ENCODE results near the gene MTARC2.

MTARC2 gene

DNA sequence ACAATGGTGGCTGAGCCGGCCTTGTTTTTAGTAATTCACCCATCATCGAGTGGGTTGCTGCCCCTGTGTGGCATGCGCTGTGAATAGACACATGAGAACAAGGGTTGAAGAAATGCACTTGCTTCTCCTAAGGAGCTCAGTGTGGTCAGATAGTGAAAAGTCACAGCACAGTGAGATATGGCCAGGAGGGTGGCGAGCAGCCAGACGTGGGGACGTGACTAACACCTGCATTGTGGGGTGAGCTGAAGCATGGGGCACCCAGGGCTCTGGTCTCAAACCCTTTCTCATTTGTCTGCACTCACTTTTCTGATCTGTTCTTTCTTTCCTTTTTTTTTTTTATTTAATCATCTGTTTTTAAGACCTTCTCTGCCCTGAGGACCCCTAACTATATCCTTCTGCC, 52.1 kb downstream of the MTARC2 start:
- no peak overlapping the region for H3K27ac ChIP-seq
- TF ChIP-seq ZFX (IDR thresholded peaks at IDR 0.05; ENCODE audit: borderline replicate concordance), result no peak
- TF ChIP-seq, protein P1, sequence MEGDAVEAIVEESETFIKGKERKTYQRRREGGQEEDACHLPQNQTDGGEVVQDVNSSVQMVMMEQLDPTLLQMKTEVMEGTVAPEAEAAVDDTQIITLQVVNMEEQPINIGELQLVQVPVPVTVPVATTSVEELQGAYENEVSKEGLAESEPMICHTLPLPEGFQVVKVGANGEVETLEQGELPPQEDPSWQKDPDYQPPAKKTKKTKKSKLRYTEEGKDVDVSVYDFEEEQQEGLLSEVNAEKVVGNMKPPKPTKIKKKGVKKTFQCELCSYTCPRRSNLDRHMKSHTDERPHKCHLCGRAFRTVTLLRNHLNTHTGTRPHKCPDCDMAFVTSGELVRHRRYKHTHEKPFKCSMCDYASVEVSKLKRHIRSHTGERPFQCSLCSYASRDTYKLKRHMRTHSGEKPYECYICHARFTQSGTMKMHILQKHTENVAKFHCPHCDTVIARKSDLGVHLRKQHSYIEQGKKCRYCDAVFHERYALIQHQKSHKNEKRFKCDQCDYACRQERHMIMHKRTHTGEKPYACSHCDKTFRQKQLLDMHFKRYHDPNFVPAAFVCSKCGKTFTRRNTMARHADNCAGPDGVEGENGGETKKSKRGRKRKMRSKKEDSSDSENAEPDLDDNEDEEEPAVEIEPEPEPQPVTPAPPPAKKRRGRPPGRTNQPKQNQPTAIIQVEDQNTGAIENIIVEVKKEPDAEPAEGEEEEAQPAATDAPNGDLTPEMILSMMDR (IDR thresholded peaks at IDR 0.05), result no peak

DNA sequence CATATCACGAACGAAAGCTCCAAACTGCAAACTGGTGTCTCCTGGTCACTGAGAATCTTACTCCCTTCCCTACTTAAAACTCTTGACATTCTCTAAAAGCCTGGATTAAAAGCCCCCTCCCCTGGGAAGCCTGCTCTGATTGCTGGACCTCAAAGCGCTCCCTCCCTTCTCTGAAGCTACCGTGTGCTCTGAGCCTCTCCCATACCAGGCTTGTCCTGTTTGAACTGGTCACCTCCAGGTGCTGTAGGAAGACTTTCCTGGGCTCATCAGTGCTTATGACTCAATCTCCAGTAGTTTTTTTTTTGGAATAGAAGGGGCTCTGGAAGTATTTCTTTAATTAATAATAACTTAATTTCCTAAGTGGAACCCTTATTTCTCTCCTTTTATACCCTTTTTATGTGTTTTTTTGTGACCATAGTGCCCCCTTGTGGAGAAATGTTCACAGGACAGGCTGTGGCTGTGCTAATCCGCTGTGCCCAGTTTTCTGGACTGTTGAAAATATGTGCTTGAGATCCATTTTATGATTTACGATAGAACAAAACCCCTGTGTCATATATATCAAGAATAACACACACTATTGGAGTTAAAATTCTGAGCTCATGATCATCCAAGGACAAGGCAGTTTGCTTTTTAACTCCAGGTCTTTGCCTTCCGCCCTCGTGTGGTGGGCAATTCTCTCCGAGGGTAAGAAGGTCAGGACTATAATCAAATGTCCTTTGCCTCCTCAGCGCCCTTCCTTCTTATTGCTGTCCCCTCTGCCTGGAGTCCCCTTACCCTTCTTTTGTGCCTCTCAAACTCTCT, 55.5 kb downstream of the MTARC2 start:
- TF ChIP-seq, protein P1 (IDR thresholded peaks at IDR 0.05), result peak; percentile 95
- TF ChIP-seq ZFX (IDR thresholded peaks at IDR 0.05; ENCODE audit: borderline replicate concordance), result no peak
- no peak overlapping the region for H3K27ac ChIP-seq

DNA sequence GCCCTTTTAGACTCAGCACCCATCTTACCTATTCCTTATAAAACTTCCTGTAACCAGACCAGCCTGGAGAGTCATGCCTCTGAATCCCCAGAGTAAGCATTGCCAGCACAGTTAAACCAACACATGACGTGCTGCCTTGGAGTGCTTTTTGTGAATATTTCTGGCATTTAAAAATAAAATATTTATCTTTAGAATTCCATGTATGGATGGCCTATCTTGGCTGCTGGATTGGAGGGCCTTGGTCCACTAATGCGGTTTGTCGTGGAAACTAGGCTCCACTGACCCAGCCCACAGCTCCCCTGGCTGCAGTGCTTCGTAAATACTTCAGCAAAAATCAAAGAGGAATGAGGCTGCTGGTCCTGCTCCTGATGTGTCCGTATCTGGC, 56.1 kb downstream of the MTARC2 start:
- TF ChIP-seq, protein P1 (IDR thresholded peaks at IDR 0.05), result no peak
- TF ChIP-seq ZFX (IDR thresholded peaks at IDR 0.05; ENCODE audit: borderline replicate concordance), result no peak
- H3K27ac ChIP-seq, result no peak overlapping the region

DNA sequence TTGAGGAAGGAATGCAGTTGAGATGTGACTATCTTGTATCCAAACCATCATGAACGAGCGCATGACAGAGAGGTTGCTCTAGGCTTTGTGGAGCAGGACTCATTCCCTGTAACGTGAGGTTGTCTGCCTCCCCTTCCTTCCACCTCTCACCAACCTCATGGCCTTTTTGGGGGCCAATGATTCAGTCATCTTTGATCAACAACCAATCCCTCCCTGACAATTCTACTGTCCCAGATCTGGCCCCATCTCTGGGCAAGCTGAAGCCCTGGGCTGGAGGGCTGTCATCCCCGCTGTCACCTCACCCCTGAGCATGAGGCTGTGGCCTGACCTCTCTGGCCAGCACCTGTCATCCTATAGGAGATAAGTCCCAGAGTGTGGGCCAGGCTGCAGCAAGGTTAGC, 58.3 kb downstream of the MTARC2 start:
- TF ChIP-seq ZFX (IDR thresholded peaks at IDR 0.05; ENCODE audit: borderline replicate concordance), result no peak
- TF ChIP-seq, protein P1 (IDR thresholded peaks at IDR 0.05), result no peak
- no peak overlapping the region for H3K27ac ChIP-seq

DNA sequence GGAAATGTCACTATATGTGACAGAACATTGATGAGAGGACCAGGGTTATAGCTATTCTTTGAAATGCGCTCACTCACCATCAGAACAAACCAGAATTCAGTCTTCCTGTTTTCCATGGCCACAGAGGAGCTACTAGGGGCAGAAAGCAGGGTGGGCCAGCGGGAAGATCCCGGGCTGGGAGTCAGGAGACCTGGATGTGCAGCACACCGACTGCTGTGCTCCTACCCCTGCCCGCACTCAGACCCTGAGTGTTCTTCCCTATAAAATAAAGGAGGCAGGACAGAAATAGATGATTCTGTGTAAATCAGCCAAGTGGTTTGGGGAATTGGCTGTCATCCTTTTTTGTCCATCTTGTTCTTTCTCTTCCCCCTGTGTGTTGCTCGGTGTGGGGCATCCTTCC, 59.6 kb downstream of the MTARC2 start:
- no peak for TF ChIP-seq ZFX (IDR thresholded peaks at IDR 0.05; ENCODE audit: borderline replicate concordance)
- H3K27ac ChIP-seq, result no peak overlapping the region

DNA sequence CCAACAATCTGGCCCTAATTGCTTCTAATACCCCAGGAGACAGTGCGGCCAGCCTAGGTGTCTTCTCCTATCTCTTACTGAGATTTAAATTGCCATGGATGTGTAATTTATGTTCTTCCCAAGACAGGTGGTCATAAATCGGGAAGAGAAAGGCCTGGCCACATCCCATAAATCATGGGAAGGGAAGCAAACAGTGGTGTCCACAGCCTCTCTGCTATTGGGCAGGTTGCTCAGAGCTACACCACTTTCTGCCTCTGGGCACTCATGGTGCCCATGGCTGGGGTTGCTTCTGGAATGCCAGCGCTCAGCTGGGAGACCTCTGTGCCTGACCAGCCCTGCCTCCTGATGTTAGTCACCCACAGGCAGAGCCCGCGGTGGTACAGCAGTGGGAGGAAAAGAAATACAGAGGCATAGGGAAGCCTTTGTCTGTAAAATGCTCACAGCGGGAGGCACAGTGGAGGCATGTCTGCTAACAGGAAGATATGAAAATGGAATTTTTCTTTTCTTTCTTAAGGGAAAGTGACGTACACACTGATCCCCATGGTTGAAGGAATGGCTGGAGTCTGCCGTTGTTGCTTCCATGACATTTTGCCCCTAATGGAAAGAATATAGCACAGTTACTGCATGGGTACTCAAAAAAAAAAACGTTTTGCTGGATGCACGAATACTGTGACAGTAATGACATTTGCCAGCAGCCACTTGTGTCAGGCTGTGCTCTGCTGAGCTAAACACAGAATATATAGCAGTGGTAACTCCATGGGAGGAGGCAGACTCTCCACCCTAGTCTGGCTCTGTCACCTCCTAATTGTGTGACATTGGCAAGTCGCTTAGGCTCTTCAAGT, 60.4 kb downstream of the MTARC2 start:
- no peak for TF ChIP-seq ZFX (IDR thresholded peaks at IDR 0.05; ENCODE audit: borderline replicate concordance)
- TF ChIP-seq, protein P1 (IDR thresholded peaks at IDR 0.05), result no peak
- H3K27ac ChIP-seq, result no peak overlapping the region

DNA sequence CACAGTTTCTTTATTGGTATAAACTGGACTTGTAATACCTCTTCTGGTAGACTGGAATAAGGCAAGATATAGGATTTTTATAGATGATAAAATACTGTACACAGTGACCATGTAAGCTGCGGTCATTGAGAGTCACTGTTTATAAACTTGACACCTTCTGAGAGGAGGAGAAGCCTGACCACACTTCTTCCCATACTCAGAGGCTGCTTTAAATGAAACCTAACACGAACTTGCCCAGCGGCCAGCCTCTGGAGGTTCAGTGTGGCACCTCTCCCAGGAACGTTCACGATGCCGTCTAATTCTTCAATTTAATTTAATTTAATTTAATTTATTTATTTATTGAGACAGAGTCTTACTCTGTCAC, 61.0 kb downstream of the MTARC2 start:
- TF ChIP-seq, protein P1 (IDR thresholded peaks at IDR 0.05), result no peak
- no peak for TF ChIP-seq ZFX (IDR thresholded peaks at IDR 0.05; ENCODE audit: borderline replicate concordance)
- no peak overlapping the region for H3K27ac ChIP-seq

Measured in 22Rv1 (cell line).